Astrocyte of the cerebellum (primary cell): Measurements from ENCODE around the gene TRAFD1.

Experiments
- DNase-seq: peaks from one replicate; pipeline ENCODE4 v3.0.0-alpha.2; 2011; ENCODE audit warnings: low read depth
- H3K4me3 ChIP-seq: 2 replicates; pipeline ENCODE4 v1.5.1; 2011; ENCODE audit warnings: mild to moderate bottlenecking, low read depth, low read length, moderate library complexity
- CTCF ChIP-seq: IDR thresholded peaks from 2 replicates; pipeline ENCODE4 v1.5.1; 2012; ENCODE audit warnings: low read length, low read depth, moderate library complexity, mild to moderate bottlenecking; ENCODE audit errors: missing control alignments
- in situ Hi-C: cut with HindIII; loops from 2 replicates; pipeline ENCODE4 v1.10.0; 2017; ENCODE audit warnings: low sequenced_read_pairs

Gene TRAFD1

GRCh38 chr12:112178796-112179195 is 53.4 kb downstream of the TRAFD1 start:
- in situ Hi-C loops, result no loop called here
- H3K4me3 ChIP-seq, result no peak overlapping the region
- TF ChIP-seq CTCF, result no peak
- DNase-seq, result no peak

- TF ChIP-seq CTCF, result no peak
- no peak overlapping the region for H3K4me3 ChIP-seq
- no peak for DNase-seq
- in situ Hi-C loops, result no loop called here
Observed at GRCh38 chr12:112179341-112179740, 54.0 kb downstream of the TRAFD1 start.

GRCh38 chr12:112179916-112180315 is 54.6 kb downstream of the TRAFD1 start:
- no peak for TF ChIP-seq CTCF
- no peak overlapping the region for H3K4me3 ChIP-seq
- in situ Hi-C loops, result no loop called here
- DNase-seq, result no peak

GRCh38 chr12:112180422-112180821 is 55.1 kb downstream of the TRAFD1 start:
- in situ Hi-C loops, result no loop called here
- no peak overlapping the region for H3K4me3 ChIP-seq
- no peak for TF ChIP-seq CTCF
- no peak for DNase-seq

- no peak for DNase-seq
- H3K4me3 ChIP-seq, result no peak overlapping the region
- in situ Hi-C loops, result no loop called here
- TF ChIP-seq CTCF, result no peak
Observed at GRCh38 chr12:112182499-112182898, 57.1 kb downstream of the TRAFD1 start.

- DNase-seq, result peak; percentile 33
- no peak for TF ChIP-seq CTCF
- in situ Hi-C loops, result no loop called here
- H3K4me3 ChIP-seq, result no peak overlapping the region
Observed at GRCh38 chr12:112183141-112184021, 58.0 kb downstream of the TRAFD1 start.
